HG02610 (cell line): ENCODE results near the gene MAP3K6.

Source experiments
- ATAC-seq: cut with Tn5 transposase; IDR thresholded peaks from one replicate; pipeline ENCODE4 v1.9.1; 2021; ENCODE audit warnings: mild to moderate bottlenecking, moderate library complexity; ENCODE audit not compliant: unreplicated experiment

Gene MAP3K6

GRCh38 chr1:27374362-27375086 is 7.8 kb upstream of the MAP3K6 start, which contains the start of gene FCN3:
FCN3 (minus strand) TSS chr1:27374824; CDS start chr1:27374818, 6 bp downstream.
- no peak for ATAC-seq

DNA sequence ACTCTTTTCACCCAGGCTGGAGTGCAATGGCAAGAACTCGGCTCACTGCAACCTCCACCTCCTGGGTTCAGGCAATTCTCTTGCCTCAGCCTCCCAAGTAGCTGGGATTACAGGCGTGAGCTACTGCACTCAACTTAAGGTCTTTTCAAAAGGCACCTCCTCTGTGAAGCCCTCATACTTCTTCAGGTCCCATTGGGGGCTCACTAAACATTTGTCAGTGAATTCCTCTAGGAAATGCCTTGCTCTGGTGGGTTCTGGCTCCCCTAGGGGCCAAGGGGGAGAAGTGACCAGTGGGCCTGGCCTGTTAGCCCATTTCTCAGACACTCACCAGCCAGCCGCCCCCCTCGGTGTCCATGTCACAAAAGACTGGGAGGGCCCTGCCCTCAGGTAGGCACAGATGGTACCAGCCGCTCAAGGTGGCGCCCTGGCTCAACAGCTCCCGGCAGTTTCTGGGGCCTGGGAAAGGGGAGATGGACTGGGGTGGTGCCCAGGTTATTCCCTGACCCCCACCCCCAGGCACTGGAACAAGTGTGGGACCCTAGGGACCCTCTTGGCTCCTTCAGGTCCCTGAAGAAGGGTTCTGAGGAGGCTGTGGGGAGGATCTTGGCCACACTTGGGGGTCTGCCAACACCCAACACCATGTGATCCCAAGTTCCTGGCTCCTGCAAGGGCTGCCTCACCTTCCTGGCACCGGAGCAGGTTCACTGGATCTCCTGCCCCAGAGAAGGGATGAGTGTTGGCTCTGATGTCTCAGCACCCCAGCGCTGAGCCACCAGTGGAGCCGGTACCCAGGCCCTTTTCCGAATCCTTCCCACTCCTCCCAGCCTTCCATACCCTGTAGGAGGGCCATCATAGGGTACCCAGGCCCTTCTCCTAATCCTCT is 6.3 kb upstream of the MAP3K6 start:
- ATAC-seq: no peak

GRCh38 chr1:27372022-27372807 is 5.5 kb upstream of the MAP3K6 start:
- no peak for ATAC-seq

DNA sequence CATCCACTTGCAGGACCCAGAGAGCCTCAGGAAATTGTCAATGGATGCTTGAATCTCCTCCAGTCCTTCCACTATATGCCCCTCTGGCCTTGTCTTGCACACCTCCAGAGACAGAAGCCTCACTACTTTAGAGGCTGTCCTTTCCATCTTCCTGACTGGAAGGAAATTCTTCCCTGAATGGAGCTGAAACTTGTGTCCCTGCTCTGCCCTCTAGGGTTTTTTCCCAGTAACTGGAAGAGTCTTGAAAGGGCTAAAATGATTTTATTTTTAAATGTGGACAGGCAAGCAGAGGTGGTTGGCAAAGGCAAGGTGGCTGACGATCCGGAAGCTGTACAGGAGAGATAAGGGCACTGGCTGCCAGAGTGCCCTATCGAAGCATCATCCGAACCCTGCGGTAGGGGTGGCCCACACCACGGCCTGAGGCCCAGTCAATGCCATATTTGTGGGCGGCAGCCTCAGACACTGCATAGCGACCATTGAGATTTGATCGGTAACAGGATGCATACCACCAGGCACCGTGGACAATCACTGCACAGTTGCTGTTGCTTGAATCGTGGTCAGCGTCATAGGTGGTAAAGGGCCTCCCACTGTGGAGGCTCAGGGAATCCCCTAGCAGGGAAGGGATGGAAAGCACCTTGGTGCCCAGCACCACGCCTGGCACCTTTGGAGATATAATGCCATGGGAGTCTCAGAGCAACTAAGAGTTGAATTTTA is 2.3 kb upstream of the MAP3K6 start:
- no peak for ATAC-seq

DNA sequence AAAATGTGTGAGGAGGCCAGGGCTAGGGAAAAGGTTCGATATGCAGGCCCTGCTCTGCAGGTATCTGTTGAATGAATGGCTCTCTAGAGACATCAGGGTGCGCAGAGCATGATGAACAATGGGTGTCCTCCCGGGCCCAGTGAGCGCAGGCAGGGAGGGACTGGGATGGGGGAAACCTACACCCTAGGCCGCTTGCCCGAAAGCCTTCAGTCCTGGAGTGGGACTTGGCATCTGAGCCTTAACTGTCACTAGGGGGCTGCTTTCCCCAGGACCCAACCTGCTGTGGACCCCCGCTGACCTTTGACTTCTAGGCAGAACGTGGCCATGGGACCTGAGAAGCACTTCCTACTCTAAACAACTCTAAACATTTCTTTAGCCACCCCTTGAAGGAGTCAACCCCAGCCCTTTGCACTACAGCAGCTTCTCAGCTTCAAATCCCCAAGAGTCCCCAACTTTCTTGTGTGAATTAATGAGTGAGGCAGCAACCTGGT is 444 bp upstream of the MAP3K6 start:
- no peak for ATAC-seq

DNA sequence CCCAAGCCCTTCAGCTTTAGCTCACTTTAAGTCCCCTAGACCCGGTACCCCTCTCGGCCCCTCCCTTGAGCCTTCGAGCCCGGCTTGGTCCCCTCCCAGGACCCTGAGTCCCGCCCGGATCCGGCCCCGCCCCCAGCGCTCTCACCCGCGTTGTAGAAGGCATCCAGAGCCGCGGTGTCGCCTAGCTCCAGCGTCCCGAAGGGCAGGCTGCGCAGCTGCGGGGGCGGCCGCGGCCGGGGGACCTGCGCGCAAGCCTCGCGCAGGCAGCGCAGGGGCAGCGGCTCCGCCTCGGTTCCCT is 699 bp downstream of the MAP3K6 start:
- no peak for ATAC-seq

DNA sequence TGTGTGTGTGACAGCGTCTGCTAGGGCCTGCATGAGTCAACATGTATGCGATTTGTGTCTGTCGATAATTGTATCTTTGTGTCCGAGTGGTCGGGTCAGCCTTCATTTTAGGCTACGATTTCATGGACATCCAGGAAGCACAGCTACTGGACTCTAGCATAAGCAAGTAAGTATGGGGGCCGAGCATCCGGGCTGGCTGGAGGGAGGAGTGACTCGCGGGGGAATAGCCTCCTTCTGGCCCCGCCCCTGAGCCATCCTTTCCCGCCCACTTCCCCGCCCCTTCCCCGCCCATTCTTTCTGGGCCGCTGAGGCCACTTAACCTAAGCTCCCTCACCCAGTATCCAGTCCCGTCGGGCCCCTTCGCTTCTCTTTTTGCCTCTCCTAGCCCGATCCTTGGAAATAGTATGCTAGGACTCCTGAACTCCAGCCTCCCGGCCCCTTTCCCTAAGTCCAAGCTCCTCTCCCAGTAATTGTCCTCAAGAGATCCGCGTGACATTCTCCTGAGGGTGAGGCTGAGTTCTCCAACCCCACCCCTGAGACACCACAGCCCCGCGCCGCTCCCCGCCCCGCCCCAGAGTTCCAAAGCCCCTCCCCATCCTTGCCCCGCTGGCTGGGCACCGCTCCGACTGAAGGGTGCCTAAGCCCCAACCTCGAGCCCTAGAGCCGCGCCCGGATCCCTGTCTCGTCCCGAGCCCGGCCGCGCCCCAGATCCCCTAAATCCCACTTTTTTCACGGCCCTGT is 1.2 kb downstream of the MAP3K6 start:
- peak; percentile 40 for ATAC-seq

GRCh38 chr1:27364696-27365371 is 1.9 kb downstream of the MAP3K6 start:
- no peak for ATAC-seq

GRCh38 chr1:27363766-27364695 is 2.7 kb downstream of the MAP3K6 start:
- ATAC-seq: no peak

GRCh38 chr1:27361553-27361952 is 5.2 kb downstream of the MAP3K6 start:
- no peak for ATAC-seq

GRCh38 chr1:27361044-27361402 is 5.7 kb downstream of the MAP3K6 start:
- no peak for ATAC-seq

GRCh38 chr1:27360159-27361043 is 6.4 kb downstream of the MAP3K6 start:
- no peak for ATAC-seq

- no peak for ATAC-seq
Observed at GRCh38 chr1:27359822-27360158, 7.0 kb downstream of the MAP3K6 start.

DNA sequence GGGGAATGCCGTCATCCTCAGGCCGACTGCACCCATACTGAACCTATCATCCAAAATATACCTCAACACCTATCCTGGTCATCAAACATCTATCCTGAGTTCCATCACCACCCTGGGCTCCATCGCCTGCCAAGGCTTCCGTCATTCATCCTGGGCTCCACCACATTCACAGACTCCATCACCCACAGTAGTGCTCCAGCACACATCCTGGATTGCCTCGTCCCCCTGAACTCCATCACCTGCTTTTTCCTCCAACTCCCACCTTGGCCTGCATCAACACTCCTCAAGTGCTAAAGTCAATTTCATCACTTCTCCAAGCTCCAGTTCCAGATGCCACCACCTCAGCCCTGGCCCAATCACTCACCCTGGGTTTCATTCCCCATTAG is 7.8 kb downstream of the MAP3K6 start:
- ATAC-seq: no peak

GRCh38 chr1:27358038-27358927 is 8.5 kb downstream of the MAP3K6 start:
- ATAC-seq: no peak

DNA sequence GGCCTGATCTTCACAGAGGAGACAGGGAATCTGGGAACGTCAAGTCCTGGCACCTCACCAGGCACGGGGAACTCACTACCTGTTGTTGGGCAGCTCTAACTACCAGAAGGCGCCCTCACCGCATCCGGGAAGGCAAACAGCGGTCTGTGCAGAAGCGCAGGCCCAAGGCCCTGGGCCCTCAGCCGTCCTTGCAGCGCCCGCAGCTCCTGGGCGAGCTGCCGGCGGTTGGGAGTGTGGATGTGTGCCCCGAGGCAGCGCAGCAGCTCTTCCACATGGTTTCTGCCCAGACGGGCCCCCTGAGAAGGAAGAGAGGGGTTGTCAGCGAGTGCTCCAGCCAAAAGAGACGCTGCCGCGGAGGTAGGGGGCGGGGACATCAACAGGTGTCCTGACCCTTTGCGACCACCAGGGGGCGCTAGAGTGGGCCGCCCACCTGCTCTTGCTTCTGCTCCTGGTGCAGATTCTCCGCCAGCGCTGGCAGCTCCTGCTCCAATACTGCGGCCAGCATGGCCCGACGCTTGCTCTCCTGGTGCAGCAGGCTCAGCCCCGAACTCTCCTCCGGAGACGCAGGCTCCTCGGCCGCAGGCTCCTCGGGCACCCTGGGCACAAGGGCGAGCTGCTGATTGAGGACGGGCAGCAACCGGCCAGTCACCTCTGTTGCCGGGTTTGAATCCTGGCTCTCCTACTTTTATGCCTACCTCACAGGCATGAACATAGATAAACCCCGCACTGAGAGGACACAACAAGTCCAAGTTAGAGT is 9.3 kb downstream of the MAP3K6 start:
- no peak for ATAC-seq
